ENCODE measurements around the gene NRG3.

The NRG3 gene

DNA sequence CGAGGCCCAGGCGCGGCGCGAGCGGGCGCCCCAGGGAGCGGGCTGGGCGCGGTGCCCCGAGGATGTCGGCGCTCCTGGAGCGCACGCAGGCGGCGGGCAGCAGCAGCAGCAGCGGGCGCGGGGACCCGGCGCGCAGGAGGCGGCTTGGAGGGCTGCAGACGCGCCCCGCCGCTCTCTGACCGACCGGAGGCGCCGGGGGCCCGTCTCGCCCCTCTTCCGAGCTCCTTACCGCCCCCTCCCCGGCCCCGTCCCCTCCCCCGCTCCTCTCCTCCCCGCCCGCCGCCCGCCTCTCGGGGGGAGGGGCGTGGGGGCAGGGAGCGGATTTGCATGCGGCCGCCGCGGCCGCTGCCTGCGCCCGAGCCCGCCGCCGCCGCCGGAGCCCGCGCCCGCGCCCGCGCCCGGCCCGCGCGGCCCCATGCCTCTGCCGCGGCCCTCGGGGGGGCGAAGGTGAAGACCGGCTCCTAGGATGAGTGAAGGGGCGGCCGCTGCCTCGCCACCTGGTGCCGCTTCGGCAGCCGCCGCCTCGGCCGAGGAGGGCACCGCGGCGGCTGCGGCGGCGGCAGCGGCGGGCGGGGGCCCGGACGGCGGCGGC is at the start of gene NRG3:
TSS of gene NRG3 (plus strand) at position 320 of the 592 bp plus-strand sequence.
- no peak for DNase-seq (ENCODE audit: low read depth in 2 of 2)

- DNase-seq (ENCODE audit: low read depth in 2 of 2) = no peak
These were observed 46.7 kb upstream of the NRG3 start for GRCh38 chr10:81828251-81828650.

DNA sequence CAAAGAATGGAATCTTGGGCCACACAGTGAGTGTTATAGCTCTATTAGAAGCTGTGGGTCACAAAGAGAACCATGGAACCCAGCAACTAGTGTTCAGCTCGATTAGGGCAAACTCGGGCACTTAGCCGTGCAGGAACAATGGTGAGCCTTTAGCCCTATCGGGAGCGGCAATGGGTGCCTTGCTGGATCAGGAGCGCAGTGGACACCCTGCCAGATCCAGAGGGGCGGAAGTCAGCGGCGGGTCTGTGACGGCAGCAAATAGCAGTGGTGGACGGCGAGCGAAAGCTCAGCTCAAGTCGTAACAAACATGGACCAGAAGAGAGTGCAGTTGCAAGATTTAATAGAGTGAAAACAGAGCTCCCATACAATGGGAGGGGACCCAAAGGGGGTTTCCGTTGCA is 43.9 kb upstream of the NRG3 start:
- DNase-seq (ENCODE audit: low read depth in 2 of 2) = no peak

- DNase-seq (ENCODE audit: low read depth in 2 of 2) = no peak
These were observed 36.0 kb upstream of the NRG3 start for GRCh38 chr10:81838950-81839349.

- no peak for DNase-seq (ENCODE audit: low read depth in 2 of 2)
These were observed 32.0 kb upstream of the NRG3 start for GRCh38 chr10:81843042-81843441.

- DNase-seq (ENCODE audit: low read depth in 2 of 2) = no peak
These were observed 27.3 kb upstream of the NRG3 start for GRCh38 chr10:81847675-81848074.

DNA sequence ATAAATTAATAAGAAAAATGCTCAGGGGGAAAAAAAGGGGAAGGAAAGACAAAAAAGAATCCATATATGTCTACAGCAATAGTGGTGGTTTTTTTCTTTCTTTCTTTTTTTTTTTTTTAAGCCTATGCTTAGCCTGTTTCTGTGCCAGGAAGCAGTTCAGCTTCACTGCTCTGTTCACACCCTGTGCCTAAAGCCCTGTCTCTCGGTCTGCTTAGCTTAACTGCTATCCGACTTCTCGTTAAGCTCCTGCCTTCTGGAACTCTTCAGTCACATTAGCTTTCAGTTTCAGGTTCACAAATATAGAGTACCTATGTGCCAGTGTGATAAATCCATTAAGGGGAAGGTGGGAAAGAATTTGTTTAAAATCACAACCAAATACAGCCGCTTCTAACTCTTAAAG is 26.5 kb upstream of the NRG3 start:
- no peak for DNase-seq (ENCODE audit: low read depth in 2 of 2)

GRCh38 chr10:81848931-81849330 is 26.1 kb upstream of the NRG3 start:
- DNase-seq (ENCODE audit: low read depth in 2 of 2) = no peak

- DNase-seq (ENCODE audit: low read depth in 2 of 2) = no peak
These were observed 12.4 kb upstream of the NRG3 start for GRCh38 chr10:81862596-81862995.

DNA sequence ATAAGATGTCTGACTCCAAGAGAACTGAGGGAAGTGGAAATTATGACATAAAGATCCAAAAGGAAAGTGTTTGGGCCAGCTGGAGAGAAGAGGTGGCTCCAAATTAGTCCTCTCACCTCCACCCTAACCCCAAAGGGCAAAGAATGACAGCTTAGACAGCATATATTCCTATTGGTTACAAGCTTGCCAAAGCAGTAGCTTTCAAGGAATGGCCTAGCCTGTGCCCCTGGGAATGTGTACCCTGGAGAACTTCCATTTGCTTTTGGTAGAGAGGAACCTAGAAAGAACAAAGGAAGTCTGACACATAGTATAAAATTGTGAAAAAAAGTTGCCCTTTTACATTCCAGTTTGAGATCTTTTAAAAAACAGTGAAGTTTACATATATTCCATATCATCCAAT is 11.2 kb upstream of the NRG3 start:
- DNase-seq (ENCODE audit: low read depth in 2 of 2) = no peak

GRCh38 chr10:81865581-81865980 is 9.4 kb upstream of the NRG3 start:
- no peak for DNase-seq (ENCODE audit: low read depth in 2 of 2)

DNA sequence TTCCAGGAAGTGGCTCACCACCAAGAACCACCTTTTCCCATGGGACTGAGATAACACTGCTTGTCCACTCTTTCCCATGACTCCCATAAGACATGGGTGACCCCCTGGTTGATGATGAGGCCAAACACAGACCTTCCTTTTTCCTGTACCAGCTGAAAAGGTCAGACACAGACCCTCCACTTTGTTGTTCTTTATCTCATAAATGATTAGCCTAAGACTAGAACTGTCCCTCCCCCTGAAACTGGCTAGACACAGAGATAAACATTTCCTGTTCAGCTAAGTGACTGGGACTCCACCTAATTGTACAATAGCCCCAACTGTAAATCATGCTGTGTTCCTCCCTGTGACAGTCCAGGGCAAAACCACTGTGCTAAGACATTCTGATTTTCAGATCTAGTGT is 8.2 kb upstream of the NRG3 start:
- no peak for DNase-seq (ENCODE audit: low read depth in 2 of 2)

DNA sequence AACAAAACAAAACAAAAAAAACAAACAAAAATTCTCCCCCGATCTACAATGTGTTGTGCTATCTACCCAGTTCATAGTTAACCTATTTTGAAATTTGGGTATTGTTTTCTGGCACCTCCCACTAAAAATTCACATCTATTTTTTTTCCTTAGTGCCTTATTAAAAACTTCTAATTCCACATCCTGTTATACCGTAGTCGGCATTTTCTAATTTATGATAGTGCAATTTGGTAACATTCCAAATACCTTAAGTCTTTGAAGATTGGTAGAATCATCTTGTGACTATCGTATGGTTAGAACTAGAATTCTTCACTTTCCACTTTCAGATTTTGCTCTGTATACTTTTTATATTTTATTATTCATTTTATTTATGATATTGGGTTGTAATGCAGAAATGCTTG is 4.5 kb upstream of the NRG3 start:
- no peak for DNase-seq (ENCODE audit: low read depth in 2 of 2)

DNA sequence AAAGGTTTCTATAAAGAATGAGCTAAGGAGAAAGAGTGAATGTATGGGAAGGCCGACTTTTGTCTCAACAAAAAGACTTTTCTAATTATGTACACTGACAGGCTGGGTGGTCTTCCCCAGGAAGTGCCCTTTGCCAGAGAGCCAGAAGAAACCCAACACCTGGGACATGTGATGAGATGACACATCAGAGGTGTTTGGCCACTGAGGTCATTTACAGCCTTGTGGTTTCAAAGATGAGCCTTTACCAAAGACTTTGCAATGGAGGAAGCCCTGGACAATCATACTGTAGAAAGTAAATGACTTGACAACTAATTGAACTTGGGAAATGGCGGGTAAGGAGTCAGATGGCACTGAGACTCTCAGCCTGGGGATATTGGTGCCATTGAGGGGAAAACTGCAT is 3.4 kb upstream of the NRG3 start:
- no peak for DNase-seq (ENCODE audit: low read depth in 2 of 2)

- no peak for DNase-seq (ENCODE audit: low read depth in 2 of 2)
These were observed 2.7 kb upstream of the NRG3 start for GRCh38 chr10:81872206-81872862.

- DNase-seq (ENCODE audit: low read depth in 2 of 2) = no peak
These were observed 1.6 kb upstream of the NRG3 start for GRCh38 chr10:81873231-81873931.

DNA sequence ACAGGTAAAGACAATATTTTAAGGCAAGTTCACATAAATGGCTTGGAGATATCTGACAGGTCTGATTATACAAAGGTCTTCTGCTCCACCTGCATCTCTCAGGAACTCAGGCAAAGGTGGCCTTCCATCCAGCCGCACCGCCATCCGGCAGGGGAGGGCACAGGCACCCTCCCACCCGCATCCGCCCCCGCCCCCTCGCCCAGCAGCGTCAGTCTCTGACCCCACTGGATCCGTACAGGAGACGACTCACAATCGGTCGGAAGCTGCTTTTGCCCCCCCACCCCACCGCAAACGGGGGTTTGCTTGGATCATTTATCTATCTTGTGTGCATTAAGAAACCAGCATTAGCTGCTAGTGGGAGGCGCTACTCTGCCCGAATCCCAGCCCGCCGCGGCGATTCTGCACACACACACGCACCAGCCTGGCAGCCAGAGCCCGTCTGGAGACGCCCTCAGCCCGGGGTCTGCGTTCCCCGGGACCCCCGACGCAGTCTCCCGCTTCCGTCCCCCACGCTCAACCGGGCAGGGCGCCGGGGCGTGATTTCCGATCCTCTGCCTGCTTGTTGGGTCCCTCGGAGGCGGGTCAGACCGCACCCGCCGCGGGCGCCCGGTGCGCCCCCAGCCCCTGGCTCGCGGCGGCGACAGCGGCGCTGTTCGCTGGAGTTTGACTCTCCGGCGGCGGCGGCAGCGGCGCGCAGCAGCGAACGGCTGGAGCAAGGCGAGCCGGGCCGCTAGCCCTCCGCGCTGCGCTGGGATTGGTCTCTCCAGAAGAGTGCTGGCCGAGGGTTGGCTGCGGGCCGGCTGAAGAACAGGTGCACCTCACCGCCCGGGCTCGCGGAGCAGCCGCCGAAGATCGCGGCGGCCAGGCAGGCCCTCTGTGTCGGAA is 820 bp upstream of the NRG3 start:
- DNase-seq (ENCODE audit: low read depth in 2 of 2) = no peak

DNA sequence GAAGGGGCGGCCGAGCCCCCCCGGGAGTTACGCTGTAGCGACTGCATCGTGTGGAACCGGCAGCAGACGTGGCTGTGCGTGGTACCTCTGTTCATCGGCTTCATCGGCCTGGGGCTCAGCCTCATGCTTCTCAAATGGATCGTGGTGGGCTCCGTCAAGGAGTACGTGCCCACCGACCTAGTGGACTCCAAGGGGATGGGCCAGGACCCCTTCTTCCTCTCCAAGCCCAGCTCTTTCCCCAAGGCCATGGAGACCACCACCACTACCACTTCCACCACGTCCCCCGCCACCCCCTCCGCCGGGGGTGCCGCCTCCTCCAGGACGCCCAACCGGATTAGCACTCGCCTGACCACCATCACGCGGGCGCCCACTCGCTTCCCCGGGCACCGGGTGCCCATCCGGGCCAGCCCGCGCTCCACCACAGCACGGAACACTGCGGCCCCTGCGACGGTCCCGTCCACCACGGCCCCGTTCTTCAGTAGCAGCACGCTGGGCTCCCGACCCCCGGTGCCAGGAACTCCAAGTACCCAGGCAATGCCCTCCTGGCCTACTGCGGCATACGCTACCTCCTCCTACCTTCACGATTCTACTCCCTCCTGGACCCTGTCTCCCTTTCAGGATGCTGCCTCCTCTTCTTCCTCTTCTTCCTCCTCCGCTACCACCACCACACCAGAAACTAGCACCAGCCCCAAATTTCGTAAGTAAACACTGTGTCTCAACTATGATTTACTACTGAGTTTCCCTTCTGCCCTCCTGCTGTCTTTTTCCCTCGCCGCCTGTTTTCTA is 666 bp downstream of the NRG3 start:
- DNase-seq (ENCODE audit: low read depth in 2 of 2) = no peak

- no peak for DNase-seq (ENCODE audit: low read depth in 2 of 2)
These were observed 1.5 kb downstream of the NRG3 start for GRCh38 chr10:81876253-81877077.

DNA sequence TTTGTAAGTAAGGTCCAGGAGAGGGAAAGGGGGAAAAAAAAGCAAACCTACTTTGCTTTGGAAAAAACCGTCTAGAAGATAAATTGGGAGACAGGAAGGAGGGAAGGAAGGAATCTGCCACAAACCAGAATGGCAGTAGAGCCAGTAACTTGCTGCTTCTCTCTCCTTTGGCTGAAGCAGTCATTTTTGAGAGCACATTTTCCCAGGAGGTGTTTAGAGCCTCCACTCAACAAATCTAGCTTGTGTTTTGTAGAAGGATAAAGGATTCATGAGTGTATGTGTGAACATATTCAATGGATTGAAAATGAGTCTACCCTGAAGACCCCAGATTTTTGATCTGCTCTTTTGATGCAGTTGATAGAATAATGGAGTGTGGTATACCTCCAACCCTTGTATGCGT is 2.6 kb downstream of the NRG3 start:
- DNase-seq (ENCODE audit: low read depth in 2 of 2) = no peak

DNA sequence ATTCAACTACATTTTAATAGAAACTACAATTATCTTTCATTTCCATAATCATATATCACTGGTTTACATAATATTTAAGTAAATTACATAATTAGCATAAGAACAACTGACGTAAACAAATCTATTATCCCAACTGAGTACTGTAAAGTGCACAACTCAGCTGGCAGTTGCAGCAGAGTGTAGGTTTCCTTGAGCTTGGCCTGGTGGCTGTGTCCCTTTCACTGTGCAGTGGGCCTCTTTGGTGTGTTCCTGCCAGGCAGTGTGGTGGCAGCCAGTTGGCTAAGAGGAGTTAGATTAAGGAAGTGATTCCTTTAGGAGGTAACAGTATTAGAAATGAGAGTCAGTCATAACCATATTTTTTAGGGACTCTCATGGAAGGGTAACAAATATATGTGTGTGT is 7.0 kb downstream of the NRG3 start:
- DNase-seq (ENCODE audit: low read depth in 2 of 2) = no peak

All from stimulated activated CD4-positive, alpha-beta T cell treated with anti-CD3 and anti-CD28 coated beads, Interleukin-4, amount 100 ng/mL, for 48 hours (primary cell).